ENCODE data around the gene LIPC.

- no peak for TF ChIP-seq YY1 (tag by site-specific recombination; IDR thresholded peaks at IDR 0.05)
- no peak for TF ChIP-seq ZNF639 (tag by site-specific recombination; IDR thresholded peaks at IDR 0.05)
- no peak for TF ChIP-seq ZBTB8A (tag by site-specific recombination; IDR thresholded peaks at IDR 0.05)
- no peak for TF ChIP-seq ZNF121 (tag by site-specific recombination; IDR thresholded peaks at IDR 0.05)
- no peak for TF ChIP-seq SALL2 (tag by site-specific recombination; IDR thresholded peaks at IDR 0.05; ENCODE audit: borderline replicate concordance)
- TF ChIP-seq ZNF488 (tag by site-specific recombination; IDR thresholded peaks at IDR 0.05) = no peak
- no peak for TF ChIP-seq ZSCAN5A (tag by site-specific recombination; IDR thresholded peaks at IDR 0.05)
- TF ChIP-seq REST (tag by site-specific recombination; IDR thresholded peaks at IDR 0.05) = no peak
- no peak for TF ChIP-seq ZNF274 (IDR thresholded peaks at IDR 0.05; ENCODE audit: low read length)
- TF ChIP-seq ZNF274 (tag by site-specific recombination; IDR thresholded peaks at IDR 0.05; ENCODE audit: borderline replicate concordance) = no peak
- TF ChIP-seq SETDB1 (IDR thresholded peaks at IDR 0.05; ENCODE audit: insufficient read length, low read length) = no peak
- no peak for TF ChIP-seq GLI4 (tag by site-specific recombination; IDR thresholded peaks at IDR 0.05)
These were observed 21.0 kb downstream of the LIPC start for GRCh38 chr15:58452775-58453174.

All from HEK293 (cell line).